NAMALWA (cell line): Measurements from ENCODE around the gene ADAD1.
"Not testable (repeated sequence)": the region's sequence is repeated elsewhere in the genome, so short reads cannot be mapped to it uniquely, and the experiment has no call there.

Experiments
- DNase-seq: peaks from one replicate; pipeline ENCODE4 v3.0.0-alpha.2; 2015; ENCODE audit warnings: low spot score

Gene ADAD1

GRCh38 chr4:122378711-122379110, at the start of gene ADAD1:
Gene ADAD1 (plus strand): TSS chr4:122379011. CDS start chr4:122380070, 1,059 bp downstream.
- DNase-seq: no peak

GRCh38 chr4:122329876-122330565, 48.8 kb upstream of the ADAD1 start:
- no peak for DNase-seq

- no peak for DNase-seq
Measured at GRCh38 chr4:122331195-122331594, 47.6 kb upstream of the ADAD1 start.

- no peak for DNase-seq
Measured at GRCh38 chr4:122334828-122335227, 44.0 kb upstream of the ADAD1 start.

- DNase-seq: no peak
Measured at GRCh38 chr4:122341886-122342285, 36.9 kb upstream of the ADAD1 start.

GRCh38 chr4:122346036-122346435, 32.8 kb upstream of the ADAD1 start:
- DNase-seq: no peak

- no peak for DNase-seq
Measured at GRCh38 chr4:122346503-122346902, 32.3 kb upstream of the ADAD1 start.

- no peak for DNase-seq
Measured at GRCh38 chr4:122356317-122356808, 22.4 kb upstream of the ADAD1 start.

GRCh38 chr4:122360754-122361153, 18.1 kb upstream of the ADAD1 start:
- DNase-seq: no peak

GRCh38 chr4:122364700-122365404, 14.0 kb upstream of the ADAD1 start:
- DNase-seq: no peak

GRCh38 chr4:122368786-122369185, 10.0 kb upstream of the ADAD1 start:
- DNase-seq: not testable (repeated sequence)

GRCh38 chr4:122377352-122377751, 1.5 kb upstream of the ADAD1 start:
- no peak for DNase-seq

- no peak for DNase-seq
Measured at GRCh38 chr4:122379239-122379638, 428 bp downstream of the ADAD1 start.

GRCh38 chr4:122383341-122383740, 4.5 kb downstream of the ADAD1 start:
- no peak for DNase-seq

GRCh38 chr4:122384245-122384644, 5.4 kb downstream of the ADAD1 start:
- no peak for DNase-seq

GRCh38 chr4:122393276-122393675, 14.5 kb downstream of the ADAD1 start:
- DNase-seq: no peak

GRCh38 chr4:122403861-122404260, 25.1 kb downstream of the ADAD1 start:
- no peak for DNase-seq

GRCh38 chr4:122412547-122412946, 33.7 kb downstream of the ADAD1 start:
- no peak for DNase-seq

GRCh38 chr4:122423246-122423645, 44.4 kb downstream of the ADAD1 start:
- DNase-seq: no peak

GRCh38 chr4:122431351-122431750, 52.5 kb downstream of the ADAD1 start:
- no peak for DNase-seq

GRCh38 chr4:122434285-122434684, 55.5 kb downstream of the ADAD1 start:
- DNase-seq: no peak

GRCh38 chr4:122450847-122451246, 72.0 kb downstream of the ADAD1 start:
- DNase-seq: peak; percentile 31

- no peak for DNase-seq
Measured at GRCh38 chr4:122453384-122453995, 74.7 kb downstream of the ADAD1 start.
